Measurements from ENCODE around the gene VIPR2.

Gene VIPR2

DNA sequence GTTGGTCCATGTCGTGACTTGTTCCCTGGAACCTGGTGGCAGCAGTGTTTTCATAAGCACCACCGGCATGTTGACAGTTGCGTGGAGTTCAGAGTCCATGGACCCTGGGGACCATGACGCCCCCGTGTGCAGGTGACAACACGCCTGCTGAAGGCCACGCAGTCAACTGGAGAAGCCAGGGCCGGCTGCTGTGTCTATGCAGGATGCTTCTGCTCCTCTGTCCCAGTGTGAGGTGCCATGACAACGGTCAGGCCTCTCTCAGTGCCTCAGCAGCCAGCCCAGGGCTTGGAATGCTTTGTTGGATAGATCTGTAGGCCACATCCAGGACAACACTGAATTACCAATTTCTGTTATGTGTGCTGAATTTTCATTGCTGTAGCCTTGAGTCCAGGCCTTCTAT, 10.7 kb upstream of the VIPR2 start:
- Histone ChIP-seq H3K4me3 (ENCODE audit: low read length in 2 of 2) (no peak overlapping the region), H2AFZ (ENCODE audit: low read length) (no peak overlapping the region), H3K23ac (ENCODE audit: low read depth, low read length, poor library complexity) (peak overlapping the region; percentile 26), H2BK120ac (ENCODE audit: low read depth, low read length) (no peak overlapping the region), H3K14ac (ENCODE audit: low read length) (peak overlapping the region; percentile 86), H4K91ac (ENCODE audit: low read depth, low read length, poor library complexity) (no peak overlapping the region), H3K4me2 (ENCODE audit: insufficient read depth, low read length, poor library complexity, severe bottlenecking) (no peak overlapping the region), H3K18ac (ENCODE audit: low read length) (peak overlapping the region; percentile 9), H3K36me3 (replicated peaks in 1 of 2; ENCODE audit: control insufficient read depth in 2 of 2, insufficient read depth in 2 of 2, low read length in 2 of 2) (no peaks in the 10 kb centered on the region), H2BK12ac (ENCODE audit: low read length) (no peak overlapping the region), H2AK5ac (ENCODE audit: low read depth, low read length) (no peak overlapping the region), H3K4me1 (ENCODE audit: control insufficient read depth in 2 of 2, insufficient read depth in 1 of 2, low read depth in 1 of 2, low read length in 2 of 2) (peaks cover 0 to 3% of the 10 kb centered on the region in 2 donors), H4K8ac (ENCODE audit: low read depth, low read length) (no peak overlapping the region), H3K9me3 (replicated peaks in 1 of 2; ENCODE audit: control insufficient read depth in 2 of 2, insufficient read depth in 1 of 2, low read depth in 1 of 2, low read length in 2 of 2) (no peaks in the 10 kb centered on the region), H3K4ac (ENCODE audit: low read length) (no peak overlapping the region), H2BK15ac (ENCODE audit: low read length) (no peak overlapping the region), H2BK5ac (ENCODE audit: low read length) (no peak overlapping the region), H3K27ac (replicated peaks; ENCODE audit: low read length) (no peak overlapping the region), H3K9ac (ENCODE audit: low read depth, low read length, poor library complexity) (no peak overlapping the region), H3K79me1 (ENCODE audit: low read depth, low read length) (peaks cover 1% of the 10 kb centered on the region), H3K27me3 (ENCODE audit: control insufficient read depth in 3 of 3, insufficient read depth in 3 of 3, low read depth in 1 of 3, low read length in 3 of 3) (peaks cover 0 to 24% (median 0%) of the 10 kb centered on the region in 3 experiments)
- DNase-seq (ENCODE audit: low spot score): no peak
- no CpG with 5 or more reads among the region's 9 CpGs for WGBS, 2 donors (ENCODE audit: extremely low coverage in 2 of 2, insufficient read length in 2 of 2, insufficient replicate concordance in 1 of 2)

DNA sequence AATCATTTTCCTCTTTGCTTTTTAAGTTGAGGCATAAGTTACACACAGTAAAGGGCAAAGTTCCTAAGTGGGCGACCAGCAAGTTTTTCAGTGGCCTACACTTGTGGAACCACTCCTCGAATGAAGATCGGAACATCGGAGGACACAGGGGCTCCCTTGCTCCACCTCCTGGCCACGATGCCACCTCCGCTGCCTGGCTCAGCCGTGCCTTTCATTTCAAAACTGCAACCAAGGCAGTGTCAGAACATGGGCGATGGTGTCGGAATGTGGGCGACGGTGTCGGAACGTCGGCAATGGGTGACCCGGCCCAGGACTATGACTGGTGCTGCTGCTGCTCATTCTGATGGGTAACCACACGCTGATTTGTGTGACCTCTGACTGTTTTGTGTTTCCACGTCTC, 9.6 kb upstream of the VIPR2 start:
- Histone ChIP-seq H3K23ac (ENCODE audit: low read depth, low read length, poor library complexity) (no peak overlapping the region), H3K36me3 (replicated peaks in 1 of 2; ENCODE audit: control insufficient read depth in 2 of 2, insufficient read depth in 2 of 2, low read length in 2 of 2) (no peaks in the 10 kb centered on the region), H3K4me3 (ENCODE audit: low read length in 2 of 2) (no peak overlapping the region), H3K27me3 (ENCODE audit: control insufficient read depth in 3 of 3, insufficient read depth in 3 of 3, low read depth in 1 of 3, low read length in 3 of 3) (peaks cover 0 to 29% (median 0%) of the 10 kb centered on the region in 3 experiments), H2AFZ (ENCODE audit: low read length) (no peak overlapping the region), H3K79me1 (ENCODE audit: low read depth, low read length) (peaks cover 1% of the 10 kb centered on the region), H4K8ac (ENCODE audit: low read depth, low read length) (no peak overlapping the region), H3K18ac (ENCODE audit: low read length) (no peak overlapping the region), H3K27ac (replicated peaks; ENCODE audit: low read length) (no peak overlapping the region), H2BK120ac (ENCODE audit: low read depth, low read length) (no peak overlapping the region), H3K9ac (ENCODE audit: low read depth, low read length, poor library complexity) (no peak overlapping the region), H3K9me3 (replicated peaks in 1 of 2; ENCODE audit: control insufficient read depth in 2 of 2, insufficient read depth in 1 of 2, low read depth in 1 of 2, low read length in 2 of 2) (no peaks in the 10 kb centered on the region), H3K14ac (ENCODE audit: low read length) (no peak overlapping the region), H4K91ac (ENCODE audit: low read depth, low read length, poor library complexity) (no peak overlapping the region), H3K4me1 (ENCODE audit: control insufficient read depth in 2 of 2, insufficient read depth in 1 of 2, low read depth in 1 of 2, low read length in 2 of 2) (peaks cover 0 to 3% of the 10 kb centered on the region in 2 donors), H2AK5ac (ENCODE audit: low read depth, low read length) (no peak overlapping the region), H2BK5ac (ENCODE audit: low read length) (no peak overlapping the region), H2BK12ac (ENCODE audit: low read length) (no peak overlapping the region), H3K4me2 (ENCODE audit: insufficient read depth, low read length, poor library complexity, severe bottlenecking) (no peak overlapping the region), H3K4ac (ENCODE audit: low read length) (no peak overlapping the region), H2BK15ac (ENCODE audit: low read length) (no peak overlapping the region)
- WGBS, 2 donors (ENCODE audit: extremely low coverage in 2 of 2, insufficient read length in 2 of 2, insufficient replicate concordance in 1 of 2): no CpG with 5 or more reads among the region's 17 CpGs
- DNase-seq (ENCODE audit: low spot score): no peak

DNA sequence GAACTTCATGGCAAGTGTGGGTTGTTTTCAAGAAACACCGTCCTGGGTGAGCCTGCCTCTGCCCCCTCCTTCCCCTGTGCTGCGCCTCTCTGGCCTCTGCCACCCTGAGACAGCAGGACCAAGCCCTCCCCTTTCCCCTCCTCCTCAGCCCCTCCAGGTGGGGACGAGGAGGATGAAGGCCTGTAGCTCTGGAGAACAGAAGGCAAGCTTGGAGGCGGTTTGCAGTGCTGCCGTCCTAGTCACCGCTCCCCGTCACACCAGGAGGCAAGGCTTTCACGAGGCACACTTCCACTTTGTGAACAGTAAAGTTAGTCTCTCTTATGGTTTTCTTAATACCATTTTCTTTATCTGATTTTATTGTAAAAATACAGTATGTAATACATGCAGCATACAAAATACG, 8.8 kb upstream of the VIPR2 start:
- H3K18ac ChIP-seq (ENCODE audit: low read length): peak overlapping the region; percentile 23
- H3K27ac ChIP-seq (replicated peaks; ENCODE audit: low read length): no peak overlapping the region
- DNase-seq (ENCODE audit: low spot score): no peak
- peaks cover 1% of the 10 kb centered on the region for H3K79me1 ChIP-seq (ENCODE audit: low read depth, low read length)
- H2AK5ac ChIP-seq (ENCODE audit: low read depth, low read length): no peak overlapping the region
- H4K8ac ChIP-seq (ENCODE audit: low read depth, low read length): no peak overlapping the region
- H3K4me2 ChIP-seq (ENCODE audit: insufficient read depth, low read length, poor library complexity, severe bottlenecking): no peak overlapping the region
- H3K9ac ChIP-seq (ENCODE audit: low read depth, low read length, poor library complexity): no peak overlapping the region
- no peak overlapping the region for H2AFZ ChIP-seq (ENCODE audit: low read length)
- H3K27me3 ChIP-seq (ENCODE audit: control insufficient read depth in 3 of 3, insufficient read depth in 3 of 3, low read depth in 1 of 3, low read length in 3 of 3): peaks cover 0 to 33% (median 0%) of the 10 kb centered on the region in 3 experiments
- H3K36me3 ChIP-seq (replicated peaks in 1 of 2; ENCODE audit: control insufficient read depth in 2 of 2, insufficient read depth in 2 of 2, low read length in 2 of 2): no peaks in the 10 kb centered on the region
- H3K23ac ChIP-seq (ENCODE audit: low read depth, low read length, poor library complexity): no peak overlapping the region
- no peak overlapping the region for H3K14ac ChIP-seq (ENCODE audit: low read length)
- H3K9me3 ChIP-seq (replicated peaks in 1 of 2; ENCODE audit: control insufficient read depth in 2 of 2, insufficient read depth in 1 of 2, low read depth in 1 of 2, low read length in 2 of 2): no peaks in the 10 kb centered on the region
- H2BK15ac ChIP-seq (ENCODE audit: low read length): no peak overlapping the region
- H3K4me3 ChIP-seq (ENCODE audit: low read length in 2 of 2): no peak overlapping the region
- no peak overlapping the region for H3K4ac ChIP-seq (ENCODE audit: low read length)
- WGBS, 2 donors (ENCODE audit: extremely low coverage in 2 of 2, insufficient read length in 2 of 2, insufficient replicate concordance in 1 of 2): no CpG with 5 or more reads among the region's 9 CpGs
- H4K91ac ChIP-seq (ENCODE audit: low read depth, low read length, poor library complexity): peak overlapping the region; percentile 20
- H2BK120ac ChIP-seq (ENCODE audit: low read depth, low read length): no peak overlapping the region
- H3K4me1 ChIP-seq (ENCODE audit: control insufficient read depth in 2 of 2, insufficient read depth in 1 of 2, low read depth in 1 of 2, low read length in 2 of 2): peaks cover 0 to 3% of the 10 kb centered on the region in 2 donors
- H2BK12ac ChIP-seq (ENCODE audit: low read length): no peak overlapping the region
- no peak overlapping the region for H2BK5ac ChIP-seq (ENCODE audit: low read length)

DNA sequence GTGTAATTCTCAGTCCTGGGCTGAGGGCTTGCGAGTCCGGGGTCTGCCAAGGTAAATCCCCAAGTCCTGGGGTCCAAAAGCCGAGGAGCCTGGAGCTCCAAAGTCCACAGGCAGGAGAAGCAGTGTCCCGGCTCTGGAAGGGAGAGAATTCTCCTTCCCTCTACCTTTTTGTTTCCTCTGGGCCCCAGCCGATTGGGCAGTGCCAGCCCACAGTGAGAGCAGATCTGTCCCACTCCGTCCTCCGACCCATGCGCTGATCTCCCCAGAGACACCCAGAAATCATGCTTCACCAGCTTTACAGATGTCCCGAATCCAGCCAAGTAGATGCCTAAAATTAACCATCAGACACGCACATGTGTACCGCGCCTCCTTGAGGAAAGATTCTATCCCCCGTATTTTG, 8.1 kb upstream of the VIPR2 start:
- Histone ChIP-seq H2BK15ac (ENCODE audit: low read length) (no peak overlapping the region), H2BK5ac (ENCODE audit: low read length) (no peak overlapping the region), H3K27ac (replicated peaks; ENCODE audit: low read length) (no peak overlapping the region), H3K27me3 (ENCODE audit: control insufficient read depth in 3 of 3, insufficient read depth in 3 of 3, low read depth in 1 of 3, low read length in 3 of 3) (peaks cover 0 to 39% (median 0%) of the 10 kb centered on the region in 3 experiments), H2AFZ (ENCODE audit: low read length) (no peak overlapping the region), H2BK12ac (ENCODE audit: low read length) (no peak overlapping the region), H3K9me3 (replicated peaks in 1 of 2; ENCODE audit: control insufficient read depth in 2 of 2, insufficient read depth in 1 of 2, low read depth in 1 of 2, low read length in 2 of 2) (no peaks in the 10 kb centered on the region), H3K79me1 (ENCODE audit: low read depth, low read length) (no peaks in the 10 kb centered on the region), H2AK5ac (ENCODE audit: low read depth, low read length) (no peak overlapping the region), H3K14ac (ENCODE audit: low read length) (no peak overlapping the region), H3K18ac (ENCODE audit: low read length) (no peak overlapping the region), H4K91ac (ENCODE audit: low read depth, low read length, poor library complexity) (no peak overlapping the region), H2BK120ac (ENCODE audit: low read depth, low read length) (no peak overlapping the region), H4K8ac (ENCODE audit: low read depth, low read length) (no peak overlapping the region), H3K9ac (ENCODE audit: low read depth, low read length, poor library complexity) (no peak overlapping the region), H3K4ac (ENCODE audit: low read length) (no peak overlapping the region), H3K4me3 (ENCODE audit: low read length in 2 of 2) (no peak overlapping the region), H3K23ac (ENCODE audit: low read depth, low read length, poor library complexity) (no peak overlapping the region), H3K4me2 (ENCODE audit: insufficient read depth, low read length, poor library complexity, severe bottlenecking) (no peak overlapping the region), H3K36me3 (replicated peaks in 1 of 2; ENCODE audit: control insufficient read depth in 2 of 2, insufficient read depth in 2 of 2, low read length in 2 of 2) (no peaks in the 10 kb centered on the region), H3K4me1 (ENCODE audit: control insufficient read depth in 2 of 2, insufficient read depth in 1 of 2, low read depth in 1 of 2, low read length in 2 of 2) (peaks cover 0 to 3% of the 10 kb centered on the region in 2 donors)
- no peak for DNase-seq (ENCODE audit: low spot score)
- no CpG with 5 or more reads among the region's 13 CpGs for WGBS, 2 donors (ENCODE audit: extremely low coverage in 2 of 2, insufficient read length in 2 of 2, insufficient replicate concordance in 1 of 2)
